Measurements from ENCODE around the gene IFI27.

GRCh38 chr14:94132285-94132887 is 21.9 kb downstream of the IFI27 start:
- TF ChIP-seq POLR2A (IDR thresholded peaks at IDR 0.05) (no peak), CTCF (IDR thresholded peaks at IDR 0.05) (peak; percentile 66 to 77 (median 72))

All from gastroesophageal sphincter (tissue), 3 donors.